ENCODE results near the gene CISH.

GRCh38 chr3:50606596-50606995 is 5.0 kb downstream of the CISH start:
- TF ChIP-seq NFE2L2 (IDR thresholded peaks at IDR 0.05; ENCODE audit: low read depth, low read length) (no peak), MAFK (IDR thresholded peaks at IDR 0.05; ENCODE audit: low read depth, low read length) (no peak), RAD21 (IDR thresholded peaks at IDR 0.05; ENCODE audit: low read length) (no peak)
